ENCODE measurements around the gene GGTLC2.
"Not testable (repeated sequence)": the region's sequence is repeated elsewhere in the genome, so short reads cannot be mapped to it uniquely, and the experiment has no call there.

- TF ChIP-seq POLR2A, CTCF, POLR2AphosphoS5 (IDR thresholded peaks at IDR 0.05): not testable (repeated sequence)
These were observed 13.2 kb upstream of the GGTLC2 start for GRCh38 chr22:22631223-22631652.

Measured in suprapubic skin (tissue), 4 donors.